Right renal cortex interstitium (tissue), 3 donors: ENCODE data around the gene SRPK1. TPM values are rescaled to one million over a fixed set of nuclear protein-coding genes. Genes with fewer than 3 reads are reported as not detected.

Experiments used
- DNase-seq, 3 donors: peaks; one replicate each; pipeline ENCODE4 v3.0.0-alpha.2; 2013; ENCODE audit warnings: low read depth in 3 of 3, low spot score in 2 of 3
- polyA plus RNA-seq, 3 donors: library from polyadenylated mRNA; unstranded; fragments of 120-200 nt; gene quantifications; one replicate each; pipeline ENCODE4 v1.2.1, GENCODE V29; 2013; ENCODE audit not compliant: insufficient read length in 3 of 3

The SRPK1 gene
- polyA plus RNA-seq, 3 donors: 47.8 to 52.2 (median 50.1) TPM

- DNase-seq: no peak
Observed at GRCh38 chr6:35787266-35788218, 133.4 kb downstream of the SRPK1 start.

GRCh38 chr6:35786810-35787209 lies 134.1 kb downstream of the SRPK1 start:
- DNase-seq: no peak

GRCh38 chr6:35786272-35786671 lies 134.6 kb downstream of the SRPK1 start:
- DNase-seq: no peak

GRCh38 chr6:35784200-35784599 lies 136.7 kb downstream of the SRPK1 start:
- DNase-seq: no peak

Other genes with a start within 250 kb of the SRPK1 start
- 10 to 100 TPM; 24.9 to 29.0 (median 27.7) TPM for gene FKBP5, start 232.2 kb downstream of the SRPK1 start, polyA plus RNA-seq
- gene ARMC12, start 184.1 kb downstream of the SRPK1 start, polyA plus RNA-seq: under 1 TPM; 0.48 to 0.89 (median 0.86) TPM
- gene CLPSL2, start 144.5 kb downstream of the SRPK1 start, polyA plus RNA-seq: not detected
- gene CLPSL1, start 140.1 kb downstream of the SRPK1 start, polyA plus RNA-seq: 1 to 10 TPM in 1 of 3 donors, under 1 TPM in 2; 0.72 to 1.8 (median 0.94) TPM
- gene CLPS, start 123.8 kb downstream of the SRPK1 start, polyA plus RNA-seq: not detected
- not detected for gene LHFPL5, start 115.7 kb downstream of the SRPK1 start, polyA plus RNA-seq
- gene SLC26A8, start 103.5 kb upstream of the SRPK1 start, polyA plus RNA-seq: under 1 TPM; 0.27 to 0.67 (median 0.32) TPM
- 10 to 100 TPM; 54.4 to 57.7 (median 54.5) TPM for gene MAPK14, start 106.7 kb upstream of the SRPK1 start, polyA plus RNA-seq
- gene MAPK13, start 209.4 kb upstream of the SRPK1 start, polyA plus RNA-seq: 10 to 100 TPM; 18.7 to 23.2 (median 20.0) TPM